ENCODE data around the gene NPTXR.
"Not testable (repeated sequence)": the region's sequence is repeated elsewhere in the genome, so short reads cannot be mapped to it uniquely, and the experiment has no call there.

NPTXR gene

GRCh38 chr22:38868286-38868721 is 24.5 kb upstream of the NPTXR start:
- no peak for FAIRE-seq

DNA sequence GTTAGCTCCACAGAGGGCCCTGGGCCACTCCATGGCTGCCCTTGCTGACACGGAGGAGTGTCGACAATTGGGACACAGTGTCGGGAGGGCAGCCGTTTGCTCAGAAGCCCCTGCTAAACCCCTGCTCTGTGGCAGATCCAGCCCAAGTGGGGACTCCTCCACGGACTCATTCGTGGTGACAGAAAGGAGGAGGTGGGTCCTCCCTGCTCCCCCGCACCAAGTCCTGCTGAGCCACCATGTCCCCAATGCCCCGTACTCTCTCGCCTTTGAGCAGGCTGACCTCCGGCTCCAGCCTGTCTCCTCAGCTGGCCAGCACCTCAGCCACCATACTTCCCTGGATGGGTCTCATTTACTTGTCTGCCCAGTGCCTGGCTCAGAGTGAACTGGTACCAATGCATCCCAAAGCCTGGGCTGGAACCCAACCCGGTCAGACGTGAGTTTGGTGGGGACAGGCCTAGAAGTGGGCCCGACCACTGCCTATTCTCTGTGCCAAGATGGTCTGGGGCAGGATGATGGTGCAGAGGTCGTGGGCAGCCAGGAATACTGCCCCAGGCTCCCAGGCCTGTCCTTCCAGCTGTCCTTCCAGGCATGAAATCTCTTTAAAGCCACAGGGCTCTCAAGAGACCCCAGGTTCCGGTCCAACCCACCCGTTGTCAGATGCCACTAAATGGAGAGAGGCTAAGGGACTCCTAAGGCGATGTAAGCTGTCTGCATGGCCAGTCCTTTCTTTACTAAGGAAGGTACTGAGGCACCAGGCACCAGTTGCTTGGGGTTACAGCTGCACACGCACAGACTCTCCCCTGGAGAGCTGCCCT is 23.9 kb upstream of the NPTXR start:
- no peak for FAIRE-seq

GRCh38 chr22:38867124-38867455 is 23.3 kb upstream of the NPTXR start:
- FAIRE-seq = no peak

- no peak for FAIRE-seq
Observed at GRCh38 chr22:38866399-38867123, 22.7 kb upstream of the NPTXR start.

- FAIRE-seq = no peak
Observed at GRCh38 chr22:38866024-38866398, 22.2 kb upstream of the NPTXR start.

DNA sequence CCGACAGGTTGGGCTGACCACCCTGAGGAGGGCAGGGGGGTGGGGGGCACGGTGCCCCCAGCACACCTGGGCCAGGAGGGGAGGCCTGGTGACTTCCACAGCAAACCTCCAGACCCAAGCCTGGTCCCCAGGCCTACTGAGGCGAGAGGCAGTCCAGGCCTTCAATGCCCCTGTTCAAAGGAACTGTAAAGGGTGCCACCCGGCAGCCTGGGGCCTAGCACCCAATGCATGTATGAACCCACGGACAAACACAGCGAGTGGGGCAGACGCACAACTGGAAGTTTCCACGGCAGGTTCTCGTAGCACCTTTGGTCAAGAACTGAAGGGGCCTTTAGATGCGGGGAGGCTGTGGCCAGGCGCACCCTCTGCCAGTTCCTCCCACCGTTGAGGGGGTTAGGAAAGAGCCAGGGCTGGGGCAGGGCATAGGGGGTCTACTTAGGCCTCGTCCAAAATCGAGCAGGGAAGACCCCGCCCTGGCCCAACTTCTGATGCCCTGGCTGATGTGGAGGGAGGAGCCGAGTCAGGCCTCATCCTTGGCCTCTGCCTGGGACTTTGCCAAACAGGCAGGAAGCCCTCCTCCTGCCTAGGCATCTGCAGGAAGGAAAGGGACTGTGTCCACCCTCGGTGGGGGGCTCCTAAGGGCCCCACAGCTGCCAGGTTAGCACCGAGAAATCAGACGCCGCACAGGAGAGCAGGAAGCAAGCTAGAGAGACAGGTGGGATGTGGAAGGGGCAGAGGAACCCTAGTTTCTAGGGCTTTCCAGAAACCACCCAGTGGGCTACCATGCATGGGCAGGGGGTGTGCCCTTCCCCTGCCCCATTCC is 21.6 kb upstream of the NPTXR start:
- FAIRE-seq = no peak

- FAIRE-seq = no peak
Observed at GRCh38 chr22:38864361-38865191, 20.7 kb upstream of the NPTXR start.

DNA sequence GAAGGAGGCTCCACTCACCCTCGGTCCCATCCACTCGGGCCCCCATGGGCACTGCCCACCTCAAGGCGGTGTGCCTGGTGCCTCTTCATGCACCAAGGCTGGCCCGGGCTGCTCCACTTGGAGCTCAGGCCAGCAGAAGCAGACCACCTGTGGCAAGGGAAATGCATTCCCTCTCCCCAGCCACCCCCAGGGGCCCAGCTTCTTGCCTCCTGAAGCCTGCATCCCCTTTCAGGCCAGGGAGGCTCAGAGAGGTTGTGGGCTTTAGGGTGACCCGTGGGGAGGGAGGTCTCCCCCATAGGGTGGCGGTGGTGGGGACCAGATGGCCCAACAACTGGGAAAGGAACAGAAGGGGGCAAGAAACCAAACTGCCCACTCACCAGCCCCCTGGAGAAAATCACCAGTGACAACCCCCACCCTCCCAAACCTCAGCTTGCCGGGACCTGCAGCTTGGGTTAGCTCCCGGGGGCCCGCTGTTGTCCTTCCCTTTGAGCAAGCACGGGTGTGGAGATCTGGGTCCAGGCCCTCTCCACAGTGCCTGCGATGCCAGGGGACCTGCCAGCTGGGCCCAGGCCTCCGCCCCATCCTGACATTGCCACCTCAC is 19.8 kb upstream of the NPTXR start:
- FAIRE-seq = no peak

DNA sequence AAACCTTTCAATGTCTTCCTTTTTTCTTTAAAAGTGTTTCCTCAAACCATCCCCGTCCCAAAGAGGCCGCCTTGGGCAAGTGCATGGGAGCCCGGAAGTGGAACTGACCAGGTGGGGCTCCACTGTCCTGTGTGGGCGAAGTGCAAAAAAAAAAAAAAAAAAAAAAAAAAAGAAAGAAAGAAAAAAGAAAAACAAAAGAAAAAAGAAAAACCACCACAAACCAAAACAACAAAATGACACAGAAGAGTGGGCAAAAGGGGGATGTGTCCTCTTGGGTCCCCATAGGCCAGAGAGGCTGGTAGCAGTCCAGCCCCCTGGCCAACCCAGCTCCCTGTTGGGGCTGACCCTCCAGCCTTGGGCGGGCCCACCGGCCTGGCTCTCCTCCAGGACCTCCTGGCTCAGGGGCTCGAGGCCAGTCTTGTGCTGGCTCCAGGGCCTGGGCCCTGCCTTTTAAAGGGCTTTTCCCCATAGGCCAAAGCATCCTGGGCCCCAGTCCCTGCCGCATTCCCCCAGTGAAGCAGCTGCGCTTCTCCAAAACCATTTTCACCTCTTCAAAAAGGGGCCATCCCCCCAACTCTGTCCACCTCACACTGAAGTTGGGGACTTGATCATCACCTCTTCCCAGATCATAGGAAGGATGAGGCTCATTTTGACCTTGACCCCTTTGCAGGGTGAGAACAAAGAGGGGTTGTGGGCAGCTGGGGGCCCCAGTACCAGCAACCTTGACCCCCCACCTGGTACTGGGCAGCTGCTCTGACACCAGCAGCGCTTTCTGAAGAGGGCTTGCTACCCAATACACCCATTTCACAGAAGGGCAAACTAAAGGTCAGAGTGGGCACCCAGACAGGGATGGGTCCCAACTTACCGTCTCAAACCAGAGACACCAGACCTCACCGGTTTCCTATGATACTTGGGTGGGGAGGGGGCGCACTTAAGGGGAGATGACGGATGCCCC is 18.8 kb upstream of the NPTXR start:
- no peak for FAIRE-seq

GRCh38 chr22:38861927-38862326 is 18.1 kb upstream of the NPTXR start:
- no peak for FAIRE-seq

DNA sequence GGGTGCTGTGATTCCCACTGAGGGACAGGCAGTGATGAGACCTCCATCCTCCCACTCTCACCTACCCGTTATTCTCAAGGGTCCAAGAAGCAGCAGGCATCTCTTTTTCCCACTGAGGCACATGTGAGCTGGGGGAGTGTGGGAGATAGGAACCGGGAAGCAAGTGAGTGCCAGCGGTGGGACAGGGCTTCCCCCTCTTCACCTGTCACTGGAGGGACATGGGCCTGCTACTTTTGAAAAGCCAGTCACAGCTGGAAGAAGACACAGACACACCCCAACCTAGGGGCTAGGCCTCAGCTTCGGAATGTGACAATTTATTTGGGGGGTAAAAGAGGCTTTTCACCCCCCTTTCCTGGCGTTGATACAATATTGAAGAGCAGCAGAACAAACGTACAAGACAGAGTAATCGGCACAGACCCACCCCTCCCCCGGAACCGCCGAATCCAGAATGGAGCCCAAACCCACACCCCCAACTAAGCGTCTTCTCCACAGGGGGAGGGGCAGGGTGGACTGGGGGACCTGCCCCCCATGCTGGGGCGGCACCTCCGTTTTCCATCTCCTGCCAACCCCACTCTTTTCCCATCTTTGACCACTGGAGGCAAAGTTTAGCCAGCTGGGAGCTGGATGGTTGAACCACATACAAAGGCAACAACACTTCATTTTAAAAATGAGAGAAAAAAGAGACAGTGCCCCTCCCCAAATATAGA is 17.5 kb upstream of the NPTXR start:
- FAIRE-seq = no peak

DNA sequence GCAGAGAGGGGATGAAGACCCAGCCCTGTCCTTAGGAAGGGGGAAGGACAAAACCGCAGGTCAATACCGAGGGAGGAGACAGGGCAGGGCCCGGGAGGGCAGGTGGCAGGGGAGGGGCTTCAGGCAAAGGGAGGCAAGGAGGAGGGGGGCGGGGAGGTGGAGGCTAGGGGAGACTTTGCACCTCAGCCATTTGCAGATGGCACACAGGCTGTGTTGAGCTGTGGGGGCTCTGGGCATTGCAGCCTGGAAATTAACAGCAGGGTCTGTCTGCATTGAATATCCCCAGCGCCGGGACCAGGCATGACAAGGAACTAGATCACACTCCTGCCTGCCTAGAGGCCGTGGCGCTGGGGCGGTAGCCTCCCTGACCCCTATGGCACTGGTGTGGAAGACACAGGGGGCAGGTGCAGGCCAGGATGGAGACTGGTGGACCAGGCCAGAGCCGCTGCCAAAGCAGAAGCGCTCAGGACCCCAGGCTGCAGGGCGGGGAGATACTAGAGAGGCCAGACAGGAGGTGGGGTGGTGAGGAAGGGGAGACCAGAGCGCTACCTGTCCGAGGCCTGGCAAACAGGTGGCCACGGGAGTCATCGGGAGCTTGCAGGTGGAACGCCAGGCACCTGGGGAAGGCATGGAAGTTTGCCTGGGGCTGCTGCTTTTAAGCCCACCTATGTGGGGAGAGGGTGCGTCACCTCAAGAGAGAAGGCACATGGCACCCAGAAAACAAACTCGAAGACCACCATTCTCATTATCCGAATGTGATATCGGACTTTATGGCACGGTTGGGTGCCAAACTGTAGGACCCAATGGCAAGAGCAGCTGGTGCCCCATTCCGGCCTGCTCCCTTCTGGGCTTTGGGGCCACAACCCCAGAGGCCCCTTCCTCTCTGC is 16.7 kb upstream of the NPTXR start:
- FAIRE-seq = no peak

DNA sequence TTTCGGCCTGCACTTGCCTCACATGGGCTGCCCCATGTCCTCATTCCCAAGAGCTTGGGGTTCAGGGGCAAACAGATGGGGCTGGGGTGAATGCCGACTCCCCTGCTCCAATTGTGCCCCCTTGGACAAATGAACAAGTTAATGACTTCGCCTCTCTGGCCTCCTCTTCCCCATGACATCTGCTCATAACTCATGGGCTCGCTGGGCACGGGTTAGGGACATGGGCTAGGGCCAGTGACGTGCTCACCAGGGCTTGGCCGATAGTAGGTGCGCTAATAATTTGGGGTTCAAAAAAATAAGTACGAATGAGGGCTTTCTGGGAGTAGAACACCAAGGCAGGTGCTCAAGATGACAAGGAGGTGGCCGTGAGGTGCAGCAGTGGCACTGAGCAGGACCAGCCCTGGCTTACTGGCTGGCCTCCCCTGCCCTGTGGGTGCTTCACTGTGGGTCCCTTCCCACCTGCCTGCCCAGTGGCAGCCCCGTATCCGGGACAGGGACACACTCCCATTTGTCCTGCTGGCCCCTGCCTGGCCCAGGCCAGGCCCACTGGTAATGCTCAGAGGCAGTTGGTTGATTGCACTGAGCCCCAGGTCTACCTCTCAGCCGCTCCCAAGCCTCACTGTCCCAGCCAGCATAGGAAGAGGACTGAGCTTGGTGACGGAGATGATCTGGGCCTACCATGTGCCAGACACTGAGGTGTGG is 15.9 kb upstream of the NPTXR start:
- FAIRE-seq = no peak

GRCh38 chr22:38858492-38858891 is 14.7 kb upstream of the NPTXR start:
- FAIRE-seq = no peak

- FAIRE-seq = not testable (repeated sequence)
Observed at GRCh38 chr22:38854476-38854875, 10.6 kb upstream of the NPTXR start.

DNA sequence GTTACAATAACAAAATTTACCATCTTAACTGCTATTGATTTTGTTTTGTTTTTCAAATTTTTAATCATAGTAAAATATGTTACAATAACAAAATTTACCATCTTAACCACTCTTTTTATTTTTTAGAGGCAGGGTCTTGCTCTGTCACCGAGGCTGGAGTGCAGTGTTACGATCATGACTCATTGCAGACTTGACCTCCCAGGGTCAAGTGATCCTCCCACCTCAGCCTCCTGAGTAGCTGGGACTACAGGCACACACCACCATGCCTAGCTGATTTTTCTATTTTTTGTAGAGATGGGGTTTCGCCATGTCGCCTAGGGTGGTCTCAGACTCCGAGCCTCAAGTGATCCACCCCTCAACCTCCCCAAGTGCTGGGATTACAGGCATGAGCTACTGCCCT is 10.1 kb upstream of the NPTXR start:
- FAIRE-seq = not testable (repeated sequence)

DNA sequence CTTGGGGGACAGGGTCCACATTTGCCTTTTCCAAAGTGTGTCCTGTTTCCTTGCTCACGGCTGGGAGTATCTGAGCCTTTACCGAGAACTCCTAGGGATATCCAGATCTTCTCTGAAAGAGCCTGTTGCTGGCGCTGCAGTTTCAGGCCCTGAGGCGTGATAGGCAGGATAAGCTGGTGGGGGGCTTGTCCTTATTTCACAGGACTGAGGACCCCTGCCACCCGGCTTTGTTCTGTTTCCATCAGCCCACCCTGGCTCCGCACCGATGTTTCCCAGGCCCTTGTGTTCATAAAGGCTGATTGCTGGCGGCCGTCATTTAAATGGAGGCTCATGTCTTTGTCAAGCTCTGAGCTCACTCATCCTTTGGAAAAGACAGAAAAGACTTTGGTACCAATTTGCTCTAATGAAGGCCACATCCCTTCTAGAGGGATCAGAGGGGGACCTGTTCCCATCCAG is 9.4 kb upstream of the NPTXR start:
- FAIRE-seq = no peak

DNA sequence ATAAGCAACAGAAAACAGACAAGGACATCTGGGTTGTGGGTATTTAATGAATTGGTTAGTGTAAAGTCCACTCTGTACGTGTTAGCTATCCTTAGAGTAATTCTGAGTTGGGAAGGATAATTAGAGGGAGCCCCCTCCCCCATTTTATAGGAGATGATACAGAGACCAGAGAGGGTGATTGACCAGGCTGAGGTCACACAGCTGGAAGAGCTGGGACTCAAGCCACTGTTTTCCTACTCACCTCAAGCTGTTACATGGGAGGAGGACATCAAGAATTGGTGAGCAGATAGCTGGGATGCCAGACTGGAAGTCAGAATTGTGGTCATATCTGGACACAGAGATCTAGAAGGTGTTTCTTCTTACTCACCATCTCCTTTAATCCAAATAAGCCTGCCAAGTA is 8.7 kb upstream of the NPTXR start:
- FAIRE-seq = no peak
